Measurements from ENCODE around the gene LRRC46.

GRCh38 chr17:47785538-47786123, 45.8 kb upstream of the LRRC46 start:
- TF ChIP-seq EZH2 (IDR thresholded peaks at IDR 0.05; ENCODE audit: insufficient read depth, low read length): no peak
- TF ChIP-seq CTCF (IDR thresholded peaks at IDR 0.05; ENCODE audit: insufficient read depth, low read depth, low read length): no peak
